Stimulated activated naive CD8-positive, alpha-beta T cell treated with anti-CD3 and anti-CD28 coated beads, Interleukin-15, amount 100 ng/mL, for 72 hours (primary cell): ENCODE measurements around the gene MAPK8IP1.

Experiments used
- ATAC-seq: fragments of 150-1000 bp; cut with Tn5 transposase; 2 replicates; pipeline ENCODE4 v1.10.0; 2021; ENCODE audit warnings: mild to moderate bottlenecking, moderate library complexity
- DNase-seq, 2 donors: peaks; one replicate each; pipeline ENCODE4 v3.0.0; 2021 to 2022
- H3K27ac Mint-ChIP-seq, 2 donors: one replicate each; pipeline ENCODE4 v1.8.0; 2022; ENCODE audit warnings: mild to moderate bottlenecking in 2 of 2, mixed read lengths in 2 of 2, moderate library complexity in 2 of 2
- H3K27me3 Mint-ChIP-seq: one replicate; pipeline ENCODE4 v1.8.0; 2022; ENCODE audit warnings: mixed read lengths
- H3K4me1 Mint-ChIP-seq: one replicate; pipeline ENCODE4 v1.8.0; 2022; ENCODE audit warnings: mild to moderate bottlenecking, mixed read lengths
- H3K4me3 Mint-ChIP-seq, 2 donors: one replicate each; pipeline ENCODE4 v1.8.0; 2022; ENCODE audit warnings: mild to moderate bottlenecking in 2 of 2, mixed read lengths in 2 of 2, moderate library complexity in 1 of 2
- H3K9me3 Mint-ChIP-seq, 2 donors: one replicate each; pipeline ENCODE4 v1.8.0; 2022; ENCODE audit warnings: mixed read lengths in 2 of 2

MAPK8IP1 gene

GRCh38 chr11:45906965-45907611 is 21.6 kb downstream of the MAPK8IP1 start, which contains the start of gene FREY1:
Gene FREY1 (minus strand): TSS chr11:45907271. CDS start chr11:45907245, 26 bp downstream.
- H3K27ac Mint-ChIP-seq, result no peak within 1 kb of the TSS
- ATAC-seq (no peak), DNase-seq (no peak)
- H3K27me3 Mint-ChIP-seq, result no peaks in the 10 kb centered on the region
- H3K4me3 Mint-ChIP-seq, result no peak within 1 kb of the TSS
- peaks cover 9% of the 10 kb centered on the region for H3K4me1 Mint-ChIP-seq
- H3K9me3 Mint-ChIP-seq, result no peaks in the 10 kb centered on the region

GRCh38 chr11:45907911-45908370 is 22.5 kb downstream of the MAPK8IP1 start:
- peaks cover 9% of the 10 kb centered on the region for H3K4me1 Mint-ChIP-seq
- H3K4me3 Mint-ChIP-seq, result no peak overlapping the region
- ATAC-seq, result no peak
- H3K27me3 Mint-ChIP-seq, result no peaks in the 10 kb centered on the region
- no peak for DNase-seq
- no peaks in the 10 kb centered on the region for H3K9me3 Mint-ChIP-seq
- H3K27ac Mint-ChIP-seq, result no peak overlapping the region

GRCh38 chr11:45909594-45910475 is 24.4 kb downstream of the MAPK8IP1 start:
- H3K9me3 Mint-ChIP-seq, result no peaks in the 10 kb centered on the region
- no peak overlapping the region for H3K4me3 Mint-ChIP-seq
- ATAC-seq (no peak), DNase-seq (no peak)
- peaks cover 26% of the 10 kb centered on the region for H3K4me1 Mint-ChIP-seq
- no peak overlapping the region for H3K27ac Mint-ChIP-seq
- H3K27me3 Mint-ChIP-seq, result no peaks in the 10 kb centered on the region

GRCh38 chr11:45910623-45911022 is 25.2 kb downstream of the MAPK8IP1 start:
- no peak overlapping the region for H3K27ac Mint-ChIP-seq
- H3K9me3 Mint-ChIP-seq, result no peaks in the 10 kb centered on the region
- H3K27me3 Mint-ChIP-seq, result no peaks in the 10 kb centered on the region
- no peak for ATAC-seq
- peaks cover 32% of the 10 kb centered on the region for H3K4me1 Mint-ChIP-seq
- no peak for DNase-seq
- H3K4me3 Mint-ChIP-seq, result no peak overlapping the region

GRCh38 chr11:45913514-45913913 is 28.1 kb downstream of the MAPK8IP1 start:
- no peak overlapping the region for H3K4me3 Mint-ChIP-seq
- no peak for ATAC-seq
- no peaks in the 10 kb centered on the region for H3K27me3 Mint-ChIP-seq
- H3K9me3 Mint-ChIP-seq, result no peaks in the 10 kb centered on the region
- no peak for DNase-seq
- H3K4me1 Mint-ChIP-seq, result peaks cover 40% of the 10 kb centered on the region
- peak overlapping the region; percentile 46 to 85 for H3K27ac Mint-ChIP-seq

GRCh38 chr11:45913942-45914635 is 28.6 kb downstream of the MAPK8IP1 start:
- Mint-ChIP-seq H3K27me3 (no peaks in the 10 kb centered on the region), H3K9me3 (no peaks in the 10 kb centered on the region), H3K4me3 (no peak overlapping the region), H3K27ac (peak overlapping the region in 1 of 2 donors; percentile 46), H3K4me1 (peaks cover 45% of the 10 kb centered on the region)
- ATAC-seq (no peak), DNase-seq (no peak)

GRCh38 chr11:45915446-45915845 is 30.0 kb downstream of the MAPK8IP1 start:
- Mint-ChIP-seq H3K27me3 (no peaks in the 10 kb centered on the region), H3K9me3 (no peaks in the 10 kb centered on the region), H3K4me3 (no peak overlapping the region), H3K4me1 (peaks cover 55% of the 10 kb centered on the region), H3K27ac (no peak overlapping the region)
- no peak for ATAC-seq
- no peak for DNase-seq

GRCh38 chr11:45917286-45917622 is 31.8 kb downstream of the MAPK8IP1 start:
- H3K4me1 Mint-ChIP-seq, result peaks cover 66% of the 10 kb centered on the region
- H3K4me3 Mint-ChIP-seq, result peak overlapping the region; percentile 95 to 99
- no peak for DNase-seq

GRCh38 chr11:45917623-45918330 is 32.3 kb downstream of the MAPK8IP1 start, which contains the start of gene PEX16:
Gene PEX16 (minus strand): TSS chr11:45917877. CDS start chr11:45917811, 66 bp downstream.
- Mint-ChIP-seq H3K9me3 (no peaks in the 10 kb centered on the region), H3K4me3 (peak within 1 kb of the TSS; percentile 95 to 99), H3K4me1 (peaks cover 66% of the 10 kb centered on the region)

More at GRCh38 chr11:45917286-45917622, 31.8 kb downstream of the MAPK8IP1 start:
- Mint-ChIP-seq H3K27me3 (peaks cover 8% of the 10 kb centered on the region), H3K9me3 (no peaks in the 10 kb centered on the region), H3K27ac (peak overlapping the region; percentile 93 to 98)
- ATAC-seq, result peak; percentile 0

GRCh38 chr11:45918331-45918941 is 33.0 kb downstream of the MAPK8IP1 start:
- Mint-ChIP-seq H3K4me3 (peak overlapping the region; percentile 95 to 99), H3K4me1 (peaks cover 65% of the 10 kb centered on the region), H3K9me3 (no peaks in the 10 kb centered on the region), H3K27me3 (peaks cover 13% of the 10 kb centered on the region), H3K27ac (peak overlapping the region; percentile 93 to 98)
- DNase-seq, result peak; percentile 45 to 57
- peak; percentile 25 for ATAC-seq

More at GRCh38 chr11:45917623-45918330, 32.3 kb downstream of the MAPK8IP1 start, which contains the start of gene PEX16:
- Mint-ChIP-seq H3K27me3 (peaks cover 8% of the 10 kb centered on the region), H3K27ac (peak within 1 kb of the TSS; percentile 93 to 98)
- DNase-seq (peak; percentile 96 to 98), ATAC-seq (peak; percentile 94)

- Mint-ChIP-seq H3K27ac (peak overlapping the region in 1 of 2 donors; percentile 50), H3K4me1 (peaks cover 62% of the 10 kb centered on the region), H3K9me3 (no peaks in the 10 kb centered on the region), H3K27me3 (peaks cover 19% of the 10 kb centered on the region), H3K4me3 (peak overlapping the region; percentile 95 to 99)
- no peak for DNase-seq
- ATAC-seq, result no peak
Observed at GRCh38 chr11:45918962-45919675, 33.7 kb downstream of the MAPK8IP1 start.

GRCh38 chr11:45919806-45920530 is 34.5 kb downstream of the MAPK8IP1 start:
- Mint-ChIP-seq H3K4me1 (peaks cover 61% of the 10 kb centered on the region), H3K27ac (no peak overlapping the region), H3K9me3 (no peaks in the 10 kb centered on the region), H3K27me3 (peaks cover 27% of the 10 kb centered on the region), H3K4me3 (peak overlapping the region in 1 of 2 donors; percentile 35)
- ATAC-seq (no peak), DNase-seq (no peak)
